NCI-H2081 (cell line): ENCODE results near the gene MRPS18C.
"Not testable (repeated sequence)": the region's sequence is repeated elsewhere in the genome, so short reads cannot be mapped to it uniquely, and the experiment has no call there.

Experiments
- DNase-seq, 2 experiments: peaks; one replicate each; lab custom pipeline; 2025; lab: John Stamatoyannopoulos, UW

Gene MRPS18C

DNA sequence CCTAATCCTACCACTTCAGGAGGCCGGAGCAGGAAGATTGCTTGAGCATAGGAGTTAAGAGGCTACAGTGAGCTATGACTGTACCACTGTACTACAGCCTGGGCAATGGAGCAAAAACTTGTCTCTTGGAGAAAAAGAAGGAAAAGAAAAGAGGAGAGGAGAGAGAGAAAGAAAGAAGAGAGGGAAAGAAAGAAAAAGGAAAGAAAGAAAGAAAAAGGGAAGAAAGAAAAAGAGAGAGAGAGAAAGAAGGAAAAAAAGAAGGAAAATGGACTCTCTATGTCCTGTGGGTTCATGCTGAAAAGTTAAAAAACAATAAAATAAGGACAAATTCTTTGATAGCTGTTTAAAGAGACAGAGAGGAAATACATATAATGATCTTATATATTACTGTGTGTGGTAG, 42.3 kb downstream of the MRPS18C start:
- no peak for DNase-seq

DNA sequence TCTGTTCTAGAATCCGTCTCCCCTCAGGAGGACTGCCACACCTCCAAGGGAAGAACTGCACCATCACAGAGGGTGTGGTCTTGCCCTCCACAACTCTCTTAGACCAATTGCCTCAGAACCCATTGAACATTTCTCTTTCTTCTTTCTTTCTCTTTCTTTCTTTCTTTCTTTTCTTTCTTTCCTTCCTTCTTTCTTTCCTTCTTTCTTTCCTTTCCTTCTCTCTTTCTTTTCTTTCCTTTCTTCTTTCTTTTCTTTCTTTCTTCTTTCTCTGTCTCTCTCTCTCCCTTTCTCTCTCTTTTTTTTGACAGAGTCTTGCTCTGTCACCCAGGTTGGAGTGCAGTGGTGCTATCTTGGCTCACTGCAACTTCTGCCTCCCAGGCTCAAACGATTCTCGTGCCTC, 45.8 kb downstream of the MRPS18C start:
- DNase-seq, result not testable (repeated sequence)

DNA sequence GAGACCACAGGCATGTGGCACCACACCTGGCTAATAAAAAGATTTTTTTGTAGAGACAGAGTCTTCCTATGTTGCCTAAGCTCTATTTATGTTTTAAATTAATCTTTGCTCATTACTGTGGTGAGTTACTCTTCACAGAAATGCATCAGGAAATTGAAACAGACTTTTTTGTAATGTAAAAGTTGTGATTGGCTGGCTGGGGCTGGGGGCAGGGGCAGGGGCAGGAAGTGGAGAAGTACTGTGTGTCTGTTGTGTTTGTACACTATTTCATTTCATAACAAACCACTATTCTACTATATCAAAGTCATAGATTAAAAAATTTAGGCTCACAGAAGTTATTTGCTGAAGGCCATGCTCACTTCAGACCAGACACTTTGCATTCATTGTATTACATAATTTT, 48.1 kb downstream of the MRPS18C start:
- DNase-seq, result no peak

DNA sequence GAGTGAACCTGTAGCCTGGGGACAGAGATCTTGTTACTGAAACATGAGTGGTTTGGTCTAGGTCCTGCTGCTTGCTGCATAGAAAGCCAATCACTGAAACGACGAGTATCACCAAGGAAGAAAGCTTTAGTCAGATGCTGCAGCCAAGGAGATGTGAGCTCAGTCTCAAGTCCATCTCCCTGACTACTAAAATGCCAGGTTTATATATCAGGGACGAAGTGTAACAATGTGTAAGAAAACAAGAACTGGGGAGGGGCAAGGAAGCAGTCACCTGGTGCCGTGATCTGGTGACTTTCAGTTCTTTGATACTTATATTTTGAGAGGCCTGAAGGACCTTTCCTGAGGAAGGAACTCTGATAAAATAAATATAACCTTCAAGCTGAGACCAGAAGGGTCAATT, 48.6 kb downstream of the MRPS18C start:
- no peak for DNase-seq

DNA sequence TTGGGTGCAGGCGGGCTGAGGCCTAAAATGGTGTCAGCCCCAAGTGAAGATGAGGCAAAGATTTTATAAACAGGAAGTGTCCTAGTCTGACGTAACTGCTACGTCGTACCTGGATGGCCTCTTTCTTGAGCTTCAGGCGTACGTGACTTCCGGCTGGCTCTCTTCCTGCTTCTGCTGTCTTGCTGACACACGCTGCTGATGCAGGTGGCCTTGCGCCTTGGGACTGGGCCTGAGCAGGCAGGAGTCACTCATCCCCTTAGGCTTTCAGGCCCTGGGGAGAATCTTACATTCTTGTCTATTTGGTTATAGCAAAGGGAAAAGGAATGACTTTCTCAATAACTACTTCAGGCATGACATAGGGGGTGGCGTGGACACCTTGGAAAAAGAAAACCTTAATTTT, 49.1 kb downstream of the MRPS18C start:
- DNase-seq, result no peak

DNA sequence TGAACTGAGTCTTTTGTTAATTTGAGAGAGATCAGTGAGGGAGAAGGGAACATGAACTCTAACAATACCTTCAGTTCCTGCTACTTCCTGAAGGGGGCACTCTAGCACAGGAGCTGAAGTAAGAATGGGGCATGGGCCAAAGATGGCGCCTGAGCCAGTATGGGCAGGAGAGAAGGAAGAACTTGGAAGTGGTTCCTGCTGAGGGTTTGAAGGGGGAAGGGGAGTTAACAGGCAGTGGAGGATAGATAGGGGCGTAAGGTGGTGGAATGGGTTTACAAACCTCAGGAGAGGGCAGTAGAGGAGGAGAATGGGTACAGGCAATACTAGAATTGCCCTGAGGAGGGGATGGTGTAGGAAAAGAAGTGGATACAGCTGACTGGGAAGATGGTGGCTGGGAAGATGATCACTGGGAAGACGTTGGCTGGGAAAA, 53.3 kb downstream of the MRPS18C start:
- peak; percentile 28 to 34 for DNase-seq

DNA sequence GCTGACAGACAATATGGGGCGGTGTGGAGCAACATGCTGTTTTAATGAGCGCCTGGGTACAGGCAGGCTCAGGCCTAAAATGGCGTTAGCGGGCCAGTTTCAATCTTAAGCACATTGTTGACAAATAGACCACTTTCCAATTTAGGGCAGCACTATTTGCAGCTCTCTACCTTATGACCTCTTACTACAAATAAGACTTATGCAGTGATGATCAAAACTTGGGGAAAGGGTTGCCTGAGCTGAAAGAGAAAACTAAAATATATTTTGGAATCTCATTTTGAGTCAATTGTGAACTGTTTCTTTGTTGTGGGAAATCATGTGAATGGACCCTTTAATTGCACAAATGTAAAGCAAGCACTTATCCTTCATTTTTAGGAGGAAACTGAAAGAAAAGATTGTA, 54.6 kb downstream of the MRPS18C start:
- DNase-seq, result no peak
